Right lobe of liver (tissue), 4 donors: Measurements from ENCODE around the gene GNAI2.

Experiments used
- CTCF ChIP-seq, 4 donors: fragments of 200-600 bp in 3 of 4; fragments of 450-650 bp in 1 of 4; IDR thresholded peaks; one replicate each; pipeline versions ENCODE4 v1.5.1 to v1.8.0; 2016 to 2022; ENCODE audit warnings: antibody characterized with exemption in 4 of 4, mild to moderate bottlenecking in 2 of 4
- POLR2A ChIP-seq: fragments of 450-650 bp; IDR thresholded peaks from one replicate; pipeline ENCODE4 v1.6.1; 2017; ENCODE audit warnings: antibody characterized with exemption, mild to moderate bottlenecking
- donor health status: DM: no; HTN: no; CAD: no.
- donor health status: DM: no; HTN: no; CAD: no.
- donor health status: DM: no; HTN: yes; CAD: no.

GRCh38 chr3:50210510-50211367 lies 25.3 kb upstream of the GNAI2 start:
- no peak for TF ChIP-seq CTCF (IDR thresholded peaks at IDR 0.05)
- TF ChIP-seq POLR2A: no peak
